SK-N-SH treated with all-trans-retinoic acid at 6 μM for 48 hours (cell line): Measurements from ENCODE around the gene ARHGEF7.

ENCODE experiments used
- ATAC-seq: fragments of 200-7000 bp; cut with Tn5 transposase; 3 replicates; pipeline ENCODE4 v1.9.1; 2020; ENCODE audit warnings: mild to moderate bottlenecking, moderate library complexity
- ARNTL ChIP-seq: fragments of 450-650 bp; formaldehyde crosslinking; IDR thresholded peaks from 2 replicates; pipeline ENCODE4 v1.5.0; 2020; ENCODE audit warnings: low read depth, mild to moderate bottlenecking, moderate library complexity, borderline replicate concordance
- BACH2 ChIP-seq: fragments of 250-450 bp; sonication (Bioruptor Pico); IDR thresholded peaks from 2 replicates; pipeline ENCODE4 v1.9.0; 2021; ENCODE audit warnings: mild to moderate bottlenecking, borderline replicate concordance
- CREB5 ChIP-seq: fragments of 250-450 bp; sonication (Bioruptor Pico); IDR thresholded peaks from 2 replicates; pipeline ENCODE4 v1.5.1; 2020; ENCODE audit warnings: low read depth, mild to moderate bottlenecking, moderate library complexity
- CSDC2 ChIP-seq: fragments of 250-450 bp; sonication (Bioruptor Pico); IDR thresholded peaks from 2 replicates; pipeline ENCODE4 v1.5.0; 2020; ENCODE audit warnings: mild to moderate bottlenecking, moderate library complexity
- ESRRG ChIP-seq: fragments of 250-450 bp; sonication (Bioruptor Pico); IDR thresholded peaks from 2 replicates; pipeline ENCODE4 v1.6.1; 2021; ENCODE audit warnings: mild to moderate bottlenecking
- GLIS3 ChIP-seq: fragments of 250-450 bp; sonication (Bioruptor Pico); IDR thresholded peaks from 2 replicates; pipeline ENCODE4 v1.5.0; 2020; ENCODE audit warnings: mild to moderate bottlenecking, moderate library complexity
- ISL1 ChIP-seq: fragments of 250-450 bp; sonication (Bioruptor Pico); IDR thresholded peaks from 2 replicates; pipeline ENCODE4 v2.1.2; 2022; ENCODE audit warnings: mild to moderate bottlenecking, moderate library complexity
- OSR1 ChIP-seq: fragments of 250-450 bp; sonication (Bioruptor Pico); IDR thresholded peaks from 2 replicates; pipeline ENCODE4 v1.8.0; 2022; ENCODE audit warnings: moderate library complexity, mild to moderate bottlenecking, inconsistent platforms
- PATZ1 ChIP-seq: fragments of 250-450 bp; sonication (Bioruptor Pico); IDR thresholded peaks from 2 replicates; pipeline ENCODE4 v1.8.0; 2020; ENCODE audit warnings: mild to moderate bottlenecking, moderate library complexity, borderline replicate concordance
- PPARA ChIP-seq: fragments of 250-450 bp; sonication (Bioruptor Pico); IDR thresholded peaks from 2 replicates; pipeline ENCODE4 v1.5.0; 2020; ENCODE audit warnings: mild to moderate bottlenecking, borderline replicate concordance
- RARB ChIP-seq: fragments of 250-450 bp; sonication (Bioruptor Pico); IDR thresholded peaks from 2 replicates; pipeline ENCODE4 v1.8.0; 2021; ENCODE audit warnings: mild to moderate bottlenecking, moderate library complexity
- SNAI2 ChIP-seq: fragments of 250-450 bp; sonication (Bioruptor Pico); IDR thresholded peaks from 2 replicates; pipeline ENCODE4 v1.5.0; 2020; ENCODE audit warnings: mild to moderate bottlenecking, moderate library complexity
- TOX ChIP-seq: fragments of 250-450 bp; sonication (Bioruptor Pico); IDR thresholded peaks from 2 replicates; pipeline ENCODE4 v1.8.0; 2021; ENCODE audit warnings: mild to moderate bottlenecking, moderate library complexity, borderline replicate concordance
- ZC3H10 ChIP-seq: fragments of 250-450 bp; sonication (Bioruptor Pico); IDR thresholded peaks from 2 replicates; pipeline ENCODE4 v1.5.1; 2021; ENCODE audit warnings: mild to moderate bottlenecking, moderate library complexity
- ZFP3 ChIP-seq: fragments of 250-450 bp; sonication (Bioruptor Pico); IDR thresholded peaks from 2 replicates; pipeline ENCODE4 v1.5.0; 2020; ENCODE audit warnings: mild to moderate bottlenecking, moderate library complexity
- ZFP30 ChIP-seq: fragments of 450-650 bp; formaldehyde crosslinking; IDR thresholded peaks from 2 replicates; pipeline ENCODE4 v1.5.0; 2022; ENCODE audit warnings: mild to moderate bottlenecking, moderate library complexity
- ZNF565 ChIP-seq: fragments of 450-650 bp; formaldehyde crosslinking; conservative IDR thresholded peaks from 2 replicates; pipeline ENCODE4 v1.5.0; 2020; ENCODE audit warnings: low read depth, mild to moderate bottlenecking, moderate library complexity
- ZNF70 ChIP-seq: fragments of 450-650 bp; formaldehyde crosslinking; IDR thresholded peaks from 2 replicates; pipeline ENCODE4 v1.5.0; 2020; ENCODE audit warnings: mild to moderate bottlenecking, moderate library complexity
- ZNF8 ChIP-seq: fragments of 450-650 bp; formaldehyde crosslinking; IDR thresholded peaks from 2 replicates; pipeline ENCODE4 v1.5.0; 2020; ENCODE audit warnings: mild to moderate bottlenecking, moderate library complexity
- TF ChIP-seq, protein P1 (sequence below): fragments of 250-450 bp; sonication (Bioruptor Pico); IDR thresholded peaks from 2 replicates; pipeline ENCODE4 v1.5.0; 2020; ENCODE audit warnings: mild to moderate bottlenecking, moderate library complexity
- TF ChIP-seq, protein P2 (sequence below): fragments of 250-450 bp; sonication (Bioruptor Pico); IDR thresholded peaks from 2 replicates; pipeline ENCODE4 v1.5.1; 2021; ENCODE audit warnings: mild to moderate bottlenecking, moderate library complexity
- TF ChIP-seq, protein P3 (sequence below): fragments of 250-450 bp; sonication (Bioruptor Pico); IDR thresholded peaks from 2 replicates; pipeline ENCODE4 v1.8.0; 2021; ENCODE audit warnings: low read depth, mild to moderate bottlenecking, moderate library complexity, borderline replicate concordance

ARHGEF7 gene

GRCh38 chr13:111317571-111318345, 202.6 kb downstream of the ARHGEF7 start:
- TF ChIP-seq CSDC2 (CRISPR knock-in tag): no peak
- TF ChIP-seq, protein P1, sequence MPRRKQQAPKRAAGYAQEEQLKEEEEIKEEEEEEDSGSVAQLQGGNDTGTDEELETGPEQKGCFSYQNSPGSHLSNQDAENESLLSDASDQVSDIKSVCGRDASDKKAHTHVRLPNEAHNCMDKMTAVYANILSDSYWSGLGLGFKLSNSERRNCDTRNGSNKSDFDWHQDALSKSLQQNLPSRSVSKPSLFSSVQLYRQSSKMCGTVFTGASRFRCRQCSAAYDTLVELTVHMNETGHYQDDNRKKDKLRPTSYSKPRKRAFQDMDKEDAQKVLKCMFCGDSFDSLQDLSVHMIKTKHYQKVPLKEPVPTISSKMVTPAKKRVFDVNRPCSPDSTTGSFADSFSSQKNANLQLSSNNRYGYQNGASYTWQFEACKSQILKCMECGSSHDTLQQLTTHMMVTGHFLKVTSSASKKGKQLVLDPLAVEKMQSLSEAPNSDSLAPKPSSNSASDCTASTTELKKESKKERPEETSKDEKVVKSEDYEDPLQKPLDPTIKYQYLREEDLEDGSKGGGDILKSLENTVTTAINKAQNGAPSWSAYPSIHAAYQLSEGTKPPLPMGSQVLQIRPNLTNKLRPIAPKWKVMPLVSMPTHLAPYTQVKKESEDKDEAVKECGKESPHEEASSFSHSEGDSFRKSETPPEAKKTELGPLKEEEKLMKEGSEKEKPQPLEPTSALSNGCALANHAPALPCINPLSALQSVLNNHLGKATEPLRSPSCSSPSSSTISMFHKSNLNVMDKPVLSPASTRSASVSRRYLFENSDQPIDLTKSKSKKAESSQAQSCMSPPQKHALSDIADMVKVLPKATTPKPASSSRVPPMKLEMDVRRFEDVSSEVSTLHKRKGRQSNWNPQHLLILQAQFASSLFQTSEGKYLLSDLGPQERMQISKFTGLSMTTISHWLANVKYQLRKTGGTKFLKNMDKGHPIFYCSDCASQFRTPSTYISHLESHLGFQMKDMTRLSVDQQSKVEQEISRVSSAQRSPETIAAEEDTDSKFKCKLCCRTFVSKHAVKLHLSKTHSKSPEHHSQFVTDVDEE: no peak
- no peak for TF ChIP-seq ARNTL (CRISPR knock-in tag)
- TF ChIP-seq OSR1 (CRISPR knock-in tag): no peak
- no peak for TF ChIP-seq ZC3H10 (CRISPR knock-in tag)
- TF ChIP-seq ZNF565: no peak
- TF ChIP-seq SNAI2: no peak
- TF ChIP-seq, protein P2, sequence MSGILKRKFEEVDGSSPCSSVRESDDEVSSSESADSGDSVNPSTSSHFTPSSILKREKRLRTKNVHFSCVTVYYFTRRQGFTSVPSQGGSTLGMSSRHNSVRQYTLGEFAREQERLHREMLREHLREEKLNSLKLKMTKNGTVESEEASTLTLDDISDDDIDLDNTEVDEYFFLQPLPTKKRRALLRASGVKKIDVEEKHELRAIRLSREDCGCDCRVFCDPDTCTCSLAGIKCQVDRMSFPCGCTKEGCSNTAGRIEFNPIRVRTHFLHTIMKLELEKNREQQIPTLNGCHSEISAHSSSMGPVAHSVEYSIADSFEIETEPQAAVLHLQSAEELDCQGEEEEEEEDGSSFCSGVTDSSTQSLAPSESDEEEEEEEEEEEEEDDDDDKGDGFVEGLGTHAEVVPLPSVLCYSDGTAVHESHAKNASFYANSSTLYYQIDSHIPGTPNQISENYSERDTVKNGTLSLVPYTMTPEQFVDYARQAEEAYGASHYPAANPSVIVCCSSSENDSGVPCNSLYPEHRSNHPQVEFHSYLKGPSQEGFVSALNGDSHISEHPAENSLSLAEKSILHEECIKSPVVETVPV (CRISPR knock-in tag): no peak
- no peak for TF ChIP-seq ZFP3 (CRISPR knock-in tag)
- ATAC-seq: no peak

DNA sequence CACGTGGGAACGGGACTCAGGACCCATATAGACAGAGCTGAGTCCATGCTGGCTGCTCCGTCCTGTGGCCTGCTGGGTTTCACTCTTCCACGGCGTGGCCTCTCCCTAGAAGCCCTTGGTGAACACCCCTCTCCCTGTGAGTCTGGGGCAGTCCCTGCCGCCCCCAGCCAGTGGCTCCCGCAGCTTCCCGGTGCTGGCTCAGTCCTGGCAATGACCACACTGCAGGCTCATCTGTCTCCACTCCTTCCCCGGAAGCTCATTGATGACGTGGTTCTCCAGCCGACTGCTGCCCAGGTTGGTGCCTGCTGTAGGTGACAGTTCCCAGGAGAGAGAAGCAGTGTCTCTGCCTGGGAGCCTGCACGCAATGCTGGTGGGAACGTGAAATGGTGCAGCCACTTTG, 203.3 kb downstream of the ARHGEF7 start:
- no peak for ATAC-seq
- TF ChIP-seq ZNF70 (CRISPR knock-in tag): no peak
- TF ChIP-seq BACH2 (CRISPR knock-in tag): no peak
- TF ChIP-seq RARB (CRISPR knock-in tag): no peak
- TF ChIP-seq, protein P2 (CRISPR knock-in tag): no peak
- TF ChIP-seq ZFP30 (CRISPR knock-in tag): no peak
- no peak for TF ChIP-seq ISL1 (CRISPR knock-in tag)
- no peak for TF ChIP-seq ESRRG (CRISPR knock-in tag)
- no peak for TF ChIP-seq ZNF565
- no peak for TF ChIP-seq OSR1 (CRISPR knock-in tag)
- no peak for TF ChIP-seq ZNF8 (CRISPR knock-in tag)
- no peak for TF ChIP-seq CREB5
- no peak for TF ChIP-seq ZFP3 (CRISPR knock-in tag)
- no peak for TF ChIP-seq PATZ1 (CRISPR knock-in tag)
- TF ChIP-seq PPARA: no peak
- no peak for TF ChIP-seq CSDC2 (CRISPR knock-in tag)
- no peak for TF ChIP-seq GLIS3 (CRISPR knock-in tag)
- TF ChIP-seq, protein P1: no peak
- TF ChIP-seq TOX (CRISPR knock-in tag): no peak
- TF ChIP-seq, protein P3, sequence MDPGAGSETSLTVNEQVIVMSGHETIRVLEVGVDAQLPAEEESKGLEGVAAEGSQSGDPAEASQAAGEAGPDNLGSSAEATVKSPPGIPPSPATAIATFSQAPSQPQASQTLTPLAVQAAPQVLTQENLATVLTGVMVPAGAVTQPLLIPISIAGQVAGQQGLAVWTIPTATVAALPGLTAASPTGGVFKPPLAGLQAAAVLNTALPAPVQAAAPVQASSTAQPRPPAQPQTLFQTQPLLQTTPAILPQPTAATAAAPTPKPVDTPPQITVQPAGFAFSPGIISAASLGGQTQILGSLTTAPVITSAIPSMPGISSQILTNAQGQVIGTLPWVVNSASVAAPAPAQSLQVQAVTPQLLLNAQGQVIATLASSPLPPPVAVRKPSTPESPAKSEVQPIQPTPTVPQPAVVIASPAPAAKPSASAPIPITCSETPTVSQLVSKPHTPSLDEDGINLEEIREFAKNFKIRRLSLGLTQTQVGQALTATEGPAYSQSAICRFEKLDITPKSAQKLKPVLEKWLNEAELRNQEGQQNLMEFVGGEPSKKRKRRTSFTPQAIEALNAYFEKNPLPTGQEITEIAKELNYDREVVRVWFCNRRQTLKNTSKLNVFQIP (CRISPR knock-in tag): no peak
